ENCODE data around the gene WDFY2.

GRCh38 chr13:51557875-51558612, 26.2 kb upstream of the WDFY2 start:
- no peak for TF ChIP-seq CTCF (conservative IDR thresholded peaks at IDR 0.05; ENCODE audit: low read length)
- no peak for TF ChIP-seq EZH2phosphoT487 (IDR thresholded peaks at IDR 0.05; ENCODE audit: borderline replicate concordance)
